Uterus (tissue), 2 donors: ENCODE measurements around the gene ONECUT3.

Source experiments
- POLR2A ChIP-seq, 2 donors: fragments of 450-650 bp; IDR thresholded peaks; one replicate each; pipeline ENCODE4 v1.6.1; 2016; ENCODE audit warnings: antibody characterized with exemption in 2 of 2, mild to moderate bottlenecking in 1 of 2, moderate library complexity in 1 of 2
- TF ChIP-seq, protein P1 (sequence below), 4 experiments: fragments of 200-600 bp in 2 of 4; fragments of 450-650 bp in 2 of 4; sonication (generic) in 2 of 4; IDR thresholded peaks; one replicate each; pipeline ENCODE4 v1.5.1; 2016 to 2019; ENCODE audit warnings: antibody characterized with exemption in 4 of 4, mild to moderate bottlenecking in 2 of 4, moderate library complexity in 1 of 4

DNA sequence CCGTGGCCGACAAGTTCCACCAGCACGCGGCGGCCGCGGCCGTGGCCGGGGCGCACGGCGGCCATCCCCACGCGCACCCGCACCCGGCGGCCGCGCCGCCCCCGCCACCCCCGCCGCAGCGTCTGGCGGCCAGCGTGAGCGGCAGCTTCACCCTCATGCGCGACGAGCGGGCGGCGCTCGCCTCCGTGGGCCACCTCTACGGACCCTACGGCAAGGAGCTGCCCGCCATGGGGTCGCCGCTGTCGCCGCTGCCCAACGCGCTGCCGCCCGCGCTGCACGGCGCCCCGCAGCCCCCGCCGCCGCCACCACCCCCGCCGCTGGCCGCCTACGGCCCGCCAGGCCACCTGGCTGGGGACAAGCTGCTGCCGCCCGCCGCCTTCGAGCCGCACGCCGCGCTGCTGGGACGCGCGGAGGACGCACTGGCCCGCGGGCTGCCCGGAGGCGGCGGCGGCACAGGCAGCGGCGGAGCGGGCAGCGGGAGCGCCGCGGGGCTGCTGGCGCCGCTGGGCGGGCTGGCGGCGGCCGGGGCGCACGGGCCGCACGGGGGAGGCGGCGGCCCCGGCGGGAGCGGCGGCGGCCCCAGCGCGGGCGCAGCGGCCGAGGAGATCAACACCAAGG, 821 bp downstream of the ONECUT3 start:
- TF ChIP-seq, protein P1, sequence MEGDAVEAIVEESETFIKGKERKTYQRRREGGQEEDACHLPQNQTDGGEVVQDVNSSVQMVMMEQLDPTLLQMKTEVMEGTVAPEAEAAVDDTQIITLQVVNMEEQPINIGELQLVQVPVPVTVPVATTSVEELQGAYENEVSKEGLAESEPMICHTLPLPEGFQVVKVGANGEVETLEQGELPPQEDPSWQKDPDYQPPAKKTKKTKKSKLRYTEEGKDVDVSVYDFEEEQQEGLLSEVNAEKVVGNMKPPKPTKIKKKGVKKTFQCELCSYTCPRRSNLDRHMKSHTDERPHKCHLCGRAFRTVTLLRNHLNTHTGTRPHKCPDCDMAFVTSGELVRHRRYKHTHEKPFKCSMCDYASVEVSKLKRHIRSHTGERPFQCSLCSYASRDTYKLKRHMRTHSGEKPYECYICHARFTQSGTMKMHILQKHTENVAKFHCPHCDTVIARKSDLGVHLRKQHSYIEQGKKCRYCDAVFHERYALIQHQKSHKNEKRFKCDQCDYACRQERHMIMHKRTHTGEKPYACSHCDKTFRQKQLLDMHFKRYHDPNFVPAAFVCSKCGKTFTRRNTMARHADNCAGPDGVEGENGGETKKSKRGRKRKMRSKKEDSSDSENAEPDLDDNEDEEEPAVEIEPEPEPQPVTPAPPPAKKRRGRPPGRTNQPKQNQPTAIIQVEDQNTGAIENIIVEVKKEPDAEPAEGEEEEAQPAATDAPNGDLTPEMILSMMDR (IDR thresholded peaks at IDR 0.05) = no peak
- no peak for TF ChIP-seq POLR2A (IDR thresholded peaks at IDR 0.05)
